Mucosa of descending colon (tissue), 3 donors: ENCODE results near the gene SLC38A4. TPM values are rescaled to one million over a fixed set of nuclear protein-coding genes. Genes with fewer than 3 reads are reported as not detected.
"Not testable (repeated sequence)": the region's sequence is repeated elsewhere in the genome, so short reads cannot be mapped to it uniquely, and the experiment has no call there.

Experiments used
- ATAC-seq: fragments of 200-7000 bp; cut with Tn5 transposase; one replicate; pipeline ENCODE4 v1.9.1; 2020; ENCODE audit warnings: mild to moderate bottlenecking, moderate library complexity
- DNase-seq, 3 donors: peaks; one replicate each; pipeline ENCODE4 v3.0.0-alpha.2; 2020
- H3K36me3 ChIP-seq: fragments of 200-600 bp; one replicate; pipeline ENCODE4 v1.8.0; 2021; ENCODE audit warnings: low read depth, mild to moderate bottlenecking
- H3K4me1 ChIP-seq: fragments of 200-600 bp; one replicate; pipeline ENCODE4 v1.8.0; 2021; ENCODE audit warnings: low read depth, mild to moderate bottlenecking
- H3K4me3 ChIP-seq: fragments of 200-600 bp; one replicate; pipeline ENCODE4 v1.8.0; 2021; ENCODE audit warnings: mild to moderate bottlenecking
- H3K9me3 ChIP-seq: fragments of 200-600 bp; one replicate; pipeline ENCODE4 v1.8.0; 2021; ENCODE audit warnings: mild to moderate bottlenecking
- CTCF ChIP-seq: fragments of 200-600 bp; IDR thresholded peaks from one replicate; pipeline ENCODE4 v1.8.0; 2022; ENCODE audit warnings: antibody characterized with exemption, mild to moderate bottlenecking
- intact Hi-C, 2 donors: fragments of 100-400 bp; cut with DNase I in 1 of 2; cut with micrococcal nuclease in 1 of 2; formaldehyde crosslinking; loops; one replicate each; pipeline versions ENCODE4 v1.11.0 to v1.11.1; 2022; cut with DNase I, micrococcal nuclease
- total RNA-seq, 3 donors: library from RNA; stranded (reverse); fragmentation: NEBNext Ultra II Directional in 2 of 3; extraction: Animal tissue kit (Norgen Biotek cat#: 25700) in 2 of 3; gene quantifications; one replicate each; pipeline versions ENCODE4 v1.2.1 to v1.2.4, GENCODE V29; 2021 to 2023
- donor health status: DM: no; HTN: no; CAD: no; lungs with moderate emphysema.
- donor health status: DM: no; HTN: no; CAD: no.
- donor health status: DM: no; HTN: yes; CAD: no.

Gene SLC38A4
- total RNA-seq, 3 donors from 2014 or later = 1.7 to 18.6 (median 4.5) TPM

GRCh38 chr12:46749322-46749721 lies 76.5 kb downstream of the SLC38A4 start:
- no peak for TF ChIP-seq CTCF

GRCh38 chr12:46744283-46744682 lies 81.5 kb downstream of the SLC38A4 start:
- Histone ChIP-seq H3K4me1 (no peaks in the 10 kb centered on the region), H3K9me3 (peaks cover 6% of the 10 kb centered on the region), H3K36me3 (no peaks in the 10 kb centered on the region), H3K4me3 (no peak overlapping the region)
- intact Hi-C loops = no loop called here
- ATAC-seq (no peak), DNase-seq (no peak)
- no peak for TF ChIP-seq CTCF

More at GRCh38 chr12:46749322-46749721, 76.5 kb downstream of the SLC38A4 start:
- Histone ChIP-seq H3K4me3 (no peak overlapping the region), H3K9me3 (peaks cover under 1% of the 10 kb centered on the region), H3K4me1 (no peaks in the 10 kb centered on the region), H3K36me3 (no peaks in the 10 kb centered on the region)
- intact Hi-C loops = no loop called here
- ATAC-seq (no peak), DNase-seq (no peak)

DNA sequence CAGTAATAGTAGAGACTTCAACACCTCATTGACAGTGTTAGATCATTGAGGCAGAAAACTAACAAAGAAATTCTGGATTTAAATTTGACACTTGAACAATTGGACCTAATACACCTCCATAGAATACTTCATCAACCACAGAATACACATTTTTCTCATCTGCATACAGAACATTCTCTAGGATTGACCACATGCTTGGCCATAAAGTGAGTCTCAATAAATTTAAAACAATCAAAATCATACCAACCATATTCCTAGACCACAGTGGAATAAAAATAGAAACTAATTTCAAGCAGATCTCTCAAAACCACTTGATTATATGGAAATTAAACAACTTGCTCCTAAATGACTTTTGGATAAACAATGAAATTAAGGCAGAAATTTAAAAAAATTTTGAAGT lies 82.3 kb downstream of the SLC38A4 start:
- Histone ChIP-seq H3K36me3 (no peaks in the 10 kb centered on the region), H3K4me3 (no peak overlapping the region), H3K9me3 (peaks cover 6% of the 10 kb centered on the region), H3K4me1 (no peaks in the 10 kb centered on the region)
- intact Hi-C loops = no loop called here
- ATAC-seq = no peak
- no peak for TF ChIP-seq CTCF
- DNase-seq = no peak

DNA sequence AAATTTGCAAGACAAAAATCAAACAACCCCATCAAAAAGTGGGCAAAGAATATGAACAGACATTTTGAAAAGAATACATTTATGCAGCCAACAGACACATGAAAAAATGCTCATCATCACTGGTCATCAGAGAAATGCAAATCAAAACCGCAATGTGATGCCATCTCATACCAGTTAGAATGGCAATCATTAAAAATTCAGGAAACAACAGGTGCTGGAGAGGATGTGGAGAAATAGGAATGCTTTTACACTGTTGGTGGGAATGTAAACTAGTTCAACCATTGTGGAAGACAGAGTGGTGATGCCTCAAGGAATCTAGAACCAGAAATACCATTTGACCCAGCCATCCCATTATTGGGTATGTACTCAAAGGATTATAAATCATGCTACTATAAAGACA lies 83.5 kb downstream of the SLC38A4 start:
- intact Hi-C loops, DNase-seq, H3K36me3 ChIP-seq, ATAC-seq, H3K4me3 ChIP-seq, H3K4me1 ChIP-seq: not testable (repeated sequence)
- H3K9me3 ChIP-seq = peaks cover 11% of the 10 kb centered on the region

GRCh38 chr12:46725332-46725731 lies 100.5 kb downstream of the SLC38A4 start:
- TF ChIP-seq CTCF = no peak
- no peaks in the 10 kb centered on the region for H3K36me3 ChIP-seq
- H3K4me3 ChIP-seq = no peak overlapping the region
- DNase-seq (no peak), ATAC-seq (no peak)
- H3K9me3 ChIP-seq = no peaks in the 10 kb centered on the region
- H3K4me1 ChIP-seq = no peaks in the 10 kb centered on the region
- intact Hi-C loops = no loop called here

- ATAC-seq = no peak
- Histone ChIP-seq H3K36me3 (no peaks in the 10 kb centered on the region), H3K4me1 (no peaks in the 10 kb centered on the region), H3K4me3 (no peak overlapping the region), H3K9me3 (no peaks in the 10 kb centered on the region)
- intact Hi-C loops = no loop called here
- no peak for DNase-seq
- no peak for TF ChIP-seq CTCF
Observed at GRCh38 chr12:46723629-46724419, 102.0 kb downstream of the SLC38A4 start.
